GM23338 (cell line): ENCODE data around the gene CEMIP2. TPM values are rescaled to one million over a fixed set of nuclear protein-coding genes. Genes with fewer than 3 reads are reported as not detected.

Source experiments
- ATAC-seq: fragments of 200-7000 bp; cut with Tn5 transposase; 3 replicates; pipeline ENCODE4 v1.9.1; 2020
- DNase-seq: peaks from one replicate; pipeline ENCODE4 v3.0.0-alpha.2; 2015; ENCODE audit warnings: low spot score
- H2AFZ ChIP-seq: fragments of 200-600 bp; sonication (generic); 2 replicates; pipeline ENCODE4 v1.8.0; 2016; ENCODE audit warnings: antibody characterized with exemption, mild to moderate bottlenecking, moderate library complexity
- H3F3A ChIP-seq: fragments of 200-600 bp; sonication (generic); replicated peaks from 2 replicates; pipeline ENCODE4 v1.8.0; 2017; ENCODE audit warnings: antibody characterized with exemption, mixed run types, low read depth
- H3K27ac ChIP-seq: fragments of 200-600 bp; sonication (generic); 2 replicates; pipeline ENCODE4 v1.6.1; 2016; ENCODE audit warnings: low read depth
- H3K27me3 ChIP-seq: fragments of 200-600 bp; sonication (generic); 2 replicates; pipeline ENCODE4 v1.8.0; 2016; ENCODE audit warnings: mild to moderate bottlenecking, mixed run types, moderate library complexity; ENCODE audit not compliant: insufficient read depth
- H3K36me3 ChIP-seq: fragments of 200-600 bp; sonication (generic); 2 replicates; pipeline ENCODE4 v1.8.0; 2016; ENCODE audit warnings: mild to moderate bottlenecking; ENCODE audit not compliant: insufficient read depth
- H3K4me1 ChIP-seq: fragments of 200-600 bp; sonication (generic); 2 replicates; pipeline ENCODE4 v1.8.0; 2016; ENCODE audit warnings: mild to moderate bottlenecking, moderate library complexity; ENCODE audit not compliant: insufficient read depth
- H3K4me2 ChIP-seq: fragments of 200-600 bp; sonication (generic); 2 replicates; pipeline ENCODE4 v1.7.1; 2017; ENCODE audit warnings: mixed run types
- H3K4me3 ChIP-seq: fragments of 200-600 bp; sonication (generic); 2 replicates; pipeline ENCODE4 v1.6.1; 2016; ENCODE audit warnings: mixed run types
- H3K79me2 ChIP-seq: fragments of 200-600 bp; sonication (generic); replicated peaks from 2 replicates; pipeline ENCODE4 v1.8.0; 2017; ENCODE audit warnings: mild to moderate bottlenecking; ENCODE audit not compliant: insufficient read depth
- H3K9me2 ChIP-seq: fragments of 200-600 bp; sonication (generic); 2 replicates; pipeline ENCODE4 v1.8.0; 2017; ENCODE audit not compliant: insufficient read depth
- H4K20me1 ChIP-seq: fragments of 200-600 bp; sonication (generic); replicated peaks from 2 replicates; pipeline ENCODE4 v1.8.0; 2017; ENCODE audit warnings: mild to moderate bottlenecking; ENCODE audit not compliant: insufficient read depth
- H3K27ac Mint-ChIP-seq: 2 replicates; pipeline ENCODE4 v1.8.0; 2020; ENCODE audit warnings: inconsistent platforms, mild to moderate bottlenecking, moderate library complexity, mixed read lengths
- H3K27me3 Mint-ChIP-seq: 3 replicates; pipeline ENCODE4 v1.8.0; 2022; ENCODE audit warnings: low read depth, mild to moderate bottlenecking, moderate library complexity, mixed read lengths, inconsistent platforms; ENCODE audit not compliant: insufficient read depth, poor library complexity
- H3K36me3 Mint-ChIP-seq: 3 replicates; pipeline ENCODE4 v1.8.0; 2021; ENCODE audit warnings: low read depth, mild to moderate bottlenecking, inconsistent platforms, moderate library complexity, mixed read lengths
- H3K4me1 Mint-ChIP-seq: 3 replicates; pipeline ENCODE4 v1.8.0; 2020; ENCODE audit warnings: mild to moderate bottlenecking, inconsistent platforms, mixed read lengths
- H3K4me3 Mint-ChIP-seq: 3 replicates; pipeline ENCODE4 v1.8.0; 2021; ENCODE audit warnings: moderate library complexity, mild to moderate bottlenecking, inconsistent platforms, mixed read lengths
- H3K9me3 Mint-ChIP-seq: 3 replicates; pipeline ENCODE4 v1.8.0; 2020; ENCODE audit warnings: moderate library complexity, mild to moderate bottlenecking, inconsistent platforms, mixed read lengths
- CREB1 ChIP-seq: fragments of 250-450 bp; sonication (Bioruptor Pico); IDR thresholded peaks from 2 replicates; pipeline ENCODE4 v1.5.0; 2020; ENCODE audit warnings: low read depth, mild to moderate bottlenecking, moderate library complexity
- EZH2 ChIP-seq: fragments of 200-600 bp; sonication (generic); IDR thresholded peaks from one replicate; pipeline ENCODE4 v1.8.0; 2017; ENCODE audit warnings: antibody characterized with exemption, mild to moderate bottlenecking, low read depth; ENCODE audit not compliant: unreplicated experiment
- ZNF114 ChIP-seq: fragments of 250-450 bp; sonication (Bioruptor Pico); IDR thresholded peaks from 2 replicates; pipeline ENCODE4 v1.5.0; 2020; ENCODE audit warnings: mild to moderate bottlenecking, moderate library complexity
- ZNF462 ChIP-seq: fragments of 250-450 bp; sonication (Bioruptor Pico); IDR thresholded peaks from 2 replicates; pipeline ENCODE4 v1.5.0; 2020; ENCODE audit warnings: mild to moderate bottlenecking, moderate library complexity
- polyA plus RNA-seq: library from polyadenylated mRNA; unstranded; fragments of >200 nt; fragmentation: Nextera tagmentation; extraction: Ambion mirVana; gene quantifications from 2 replicates; pipeline ENCODE4 v1.2.1, GENCODE V29; 2016
- total RNA-seq: library from RNA; depleted of rRNA; stranded (reverse); fragments of >200 nt; shearing (Covaris generic); gene quantifications from 2 replicates; pipeline ENCODE4 v1.2.3, GENCODE V29; 2014
- TF ChIP-seq, protein P1 (sequence below): IDR thresholded peaks from one replicate; pipeline ENCODE4 v1.6.1; 2018; ENCODE audit warnings: antibody characterized with exemption; ENCODE audit not compliant: unreplicated experiment

Gene CEMIP2
- total and polyA plus RNA-seq, 2 experiments from 2014 or later = 23.0 to 76.7 TPM

- H3K9me3 Mint-ChIP-seq = no peaks in the 10 kb centered on the region
- H3K4me2 ChIP-seq = no peak overlapping the region
- H3K27me3 ChIP-seq = no peaks in the 10 kb centered on the region
- ATAC-seq = no peak
- H2AFZ ChIP-seq = no peak overlapping the region
- no peaks in the 10 kb centered on the region for H4K20me1 ChIP-seq
- no peak overlapping the region for H3K4me3 ChIP-seq
- no peak for DNase-seq
- no peaks in the 10 kb centered on the region for H3K79me2 ChIP-seq
- peaks cover 39% of the 10 kb centered on the region; the same call in 2 of the 3 replicates for H3K36me3 Mint-ChIP-seq
- no peaks in the 10 kb centered on the region for H3K9me2 ChIP-seq
- TF ChIP-seq CREB1 (CRISPR knock-in tag) = no peak
- TF ChIP-seq, protein P1, sequence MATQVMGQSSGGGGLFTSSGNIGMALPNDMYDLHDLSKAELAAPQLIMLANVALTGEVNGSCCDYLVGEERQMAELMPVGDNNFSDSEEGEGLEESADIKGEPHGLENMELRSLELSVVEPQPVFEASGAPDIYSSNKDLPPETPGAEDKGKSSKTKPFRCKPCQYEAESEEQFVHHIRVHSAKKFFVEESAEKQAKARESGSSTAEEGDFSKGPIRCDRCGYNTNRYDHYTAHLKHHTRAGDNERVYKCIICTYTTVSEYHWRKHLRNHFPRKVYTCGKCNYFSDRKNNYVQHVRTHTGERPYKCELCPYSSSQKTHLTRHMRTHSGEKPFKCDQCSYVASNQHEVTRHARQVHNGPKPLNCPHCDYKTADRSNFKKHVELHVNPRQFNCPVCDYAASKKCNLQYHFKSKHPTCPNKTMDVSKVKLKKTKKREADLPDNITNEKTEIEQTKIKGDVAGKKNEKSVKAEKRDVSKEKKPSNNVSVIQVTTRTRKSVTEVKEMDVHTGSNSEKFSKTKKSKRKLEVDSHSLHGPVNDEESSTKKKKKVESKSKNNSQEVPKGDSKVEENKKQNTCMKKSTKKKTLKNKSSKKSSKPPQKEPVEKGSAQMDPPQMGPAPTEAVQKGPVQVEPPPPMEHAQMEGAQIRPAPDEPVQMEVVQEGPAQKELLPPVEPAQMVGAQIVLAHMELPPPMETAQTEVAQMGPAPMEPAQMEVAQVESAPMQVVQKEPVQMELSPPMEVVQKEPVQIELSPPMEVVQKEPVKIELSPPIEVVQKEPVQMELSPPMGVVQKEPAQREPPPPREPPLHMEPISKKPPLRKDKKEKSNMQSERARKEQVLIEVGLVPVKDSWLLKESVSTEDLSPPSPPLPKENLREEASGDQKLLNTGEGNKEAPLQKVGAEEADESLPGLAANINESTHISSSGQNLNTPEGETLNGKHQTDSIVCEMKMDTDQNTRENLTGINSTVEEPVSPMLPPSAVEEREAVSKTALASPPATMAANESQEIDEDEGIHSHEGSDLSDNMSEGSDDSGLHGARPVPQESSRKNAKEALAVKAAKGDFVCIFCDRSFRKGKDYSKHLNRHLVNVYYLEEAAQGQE = no peak
- no peak for TF ChIP-seq EZH2
- no peak for TF ChIP-seq ZNF114 (CRISPR knock-in tag)
- TF ChIP-seq ZNF462 (CRISPR knock-in tag) = no peak
- H3F3A ChIP-seq = no peaks in the 10 kb centered on the region
- no peaks in the 10 kb centered on the region for H3K4me1 ChIP-seq
- no peak overlapping the region for H3K4me3 Mint-ChIP-seq
- H3K27ac Mint-ChIP-seq = no peak overlapping the region
- no peak overlapping the region for H3K27ac ChIP-seq
- H3K27me3 Mint-ChIP-seq = no peaks in the 10 kb centered on the region
- no peaks in the 10 kb centered on the region for H3K4me1 Mint-ChIP-seq
- peaks cover 23% of the 10 kb centered on the region for H3K36me3 ChIP-seq
These were observed 49.2 kb downstream of the CEMIP2 start for GRCh38 chr9:71719088-71719487.
